MM.1S (cell line): Measurements from ENCODE around the gene DDX1.

Experiments
- DNase-seq: peaks from one replicate; pipeline ENCODE4 v3.0.0-alpha.2; 2015
- H2AFZ ChIP-seq: fragments of 300-600 bp; sonication (generic); 2 replicates; pipeline ENCODE4 v1.6.0; 2016; ENCODE audit warnings: antibody characterized with exemption, low read length
- H3F3A ChIP-seq: fragments of 300-600 bp; sonication (generic); 2 replicates; pipeline ENCODE4 v1.6.1; 2016; ENCODE audit warnings: mild to moderate bottlenecking, antibody characterized with exemption, low read length, moderate library complexity, mixed read lengths; ENCODE audit not compliant: insufficient read depth
- H3K27ac ChIP-seq: fragments of 300-600 bp; sonication (generic); 2 replicates; pipeline ENCODE4 v1.5.1; 2016; ENCODE audit warnings: mild to moderate bottlenecking, low read length
- H3K27me3 ChIP-seq: fragments of 300-600 bp; sonication (generic); replicated peaks from 2 replicates; pipeline ENCODE4 v1.6.0; 2016; ENCODE audit warnings: low read length; ENCODE audit not compliant: insufficient read depth
- H3K36me3 ChIP-seq: fragments of 300-600 bp; sonication (generic); replicated peaks from 2 replicates; pipeline ENCODE4 v1.6.1; 2016; ENCODE audit warnings: mild to moderate bottlenecking, low read length, mixed read lengths; ENCODE audit not compliant: insufficient read depth
- H3K4me1 ChIP-seq: fragments of 300-600 bp; sonication (generic); 2 replicates; pipeline ENCODE4 v1.6.1; 2016; ENCODE audit warnings: low read length, mixed read lengths
- H3K4me2 ChIP-seq: fragments of 300-600 bp; sonication (generic); 2 replicates; pipeline ENCODE4 v1.6.0; 2016; ENCODE audit warnings: low read depth, low read length
- H3K4me3 ChIP-seq: fragments of 300-600 bp; sonication (generic); 2 replicates; pipeline ENCODE4 v1.5.1; 2016; ENCODE audit warnings: low read length, mixed read lengths
- H3K79me2 ChIP-seq: fragments of 300-600 bp; sonication (generic); 2 replicates; pipeline ENCODE4 v1.6.1; 2016; ENCODE audit warnings: mixed run types, low read length, mixed read lengths
- H3K9ac ChIP-seq: fragments of 300-600 bp; sonication (generic); 2 replicates; pipeline ENCODE4 v1.6.1; 2016; ENCODE audit warnings: low read length, mixed read lengths
- H3K9me2 ChIP-seq: fragments of 300-600 bp; sonication (generic); replicated peaks from 2 replicates; pipeline ENCODE4 v1.6.1; 2016; ENCODE audit warnings: mild to moderate bottlenecking, low read length, mixed read lengths; ENCODE audit not compliant: insufficient read depth
- H3K9me3 ChIP-seq: fragments of 300-600 bp; sonication (generic); replicated peaks from 2 replicates; pipeline ENCODE4 v1.6.1; 2016; ENCODE audit warnings: mild to moderate bottlenecking, low read length, mixed read lengths; ENCODE audit not compliant: insufficient read depth
- H4K20me1 ChIP-seq: fragments of 300-600 bp; sonication (generic); 2 replicates; pipeline ENCODE4 v1.6.1; 2016; ENCODE audit warnings: mild to moderate bottlenecking, low read length, moderate library complexity, mixed read lengths; ENCODE audit not compliant: insufficient read depth
- EZH2 ChIP-seq: fragments of 300-600 bp; sonication (generic); optimal IDR thresholded peaks from 2 replicates; pipeline ENCODE3; 2017; ENCODE audit warnings: low read depth, mild to moderate bottlenecking, antibody characterized with exemption, low read length, mixed read lengths
- EZH2phosphoT487 ChIP-seq: fragments of 300-600 bp; sonication (generic); IDR thresholded peaks from 2 replicates; pipeline ENCODE4 v1.6.1; 2018; ENCODE audit warnings: antibody characterized with exemption, low read length
- TF ChIP-seq, protein P1 (sequence below): fragments of 300-600 bp; sonication (generic); IDR thresholded peaks from 2 replicates; pipeline ENCODE4 v1.5.1; 2016; ENCODE audit warnings: antibody characterized with exemption, low read length, mixed read lengths

The DDX1 gene

GRCh38 chr2:15669375-15669910 lies 77.8 kb downstream of the DDX1 start:
- H3K9ac ChIP-seq: no peak overlapping the region
- H3K27me3 ChIP-seq: no peaks in the 10 kb centered on the region
- no peaks in the 10 kb centered on the region for H3K9me3 ChIP-seq
- H2AFZ ChIP-seq: no peak overlapping the region
- no peak for DNase-seq
- H3K36me3 ChIP-seq: no peaks in the 10 kb centered on the region
- H3K4me3 ChIP-seq: no peak overlapping the region
- H3K9me2 ChIP-seq: no peaks in the 10 kb centered on the region
- H4K20me1 ChIP-seq: no peaks in the 10 kb centered on the region
- no peak overlapping the region for H3K27ac ChIP-seq
- H3K4me1 ChIP-seq: no peaks in the 10 kb centered on the region
- no peaks in the 10 kb centered on the region for H3K79me2 ChIP-seq
- H3K4me2 ChIP-seq: no peak overlapping the region
- no peaks in the 10 kb centered on the region for H3F3A ChIP-seq
- TF ChIP-seq EZH2phosphoT487 (no peak), EZH2 (no peak)
- TF ChIP-seq, protein P1, sequence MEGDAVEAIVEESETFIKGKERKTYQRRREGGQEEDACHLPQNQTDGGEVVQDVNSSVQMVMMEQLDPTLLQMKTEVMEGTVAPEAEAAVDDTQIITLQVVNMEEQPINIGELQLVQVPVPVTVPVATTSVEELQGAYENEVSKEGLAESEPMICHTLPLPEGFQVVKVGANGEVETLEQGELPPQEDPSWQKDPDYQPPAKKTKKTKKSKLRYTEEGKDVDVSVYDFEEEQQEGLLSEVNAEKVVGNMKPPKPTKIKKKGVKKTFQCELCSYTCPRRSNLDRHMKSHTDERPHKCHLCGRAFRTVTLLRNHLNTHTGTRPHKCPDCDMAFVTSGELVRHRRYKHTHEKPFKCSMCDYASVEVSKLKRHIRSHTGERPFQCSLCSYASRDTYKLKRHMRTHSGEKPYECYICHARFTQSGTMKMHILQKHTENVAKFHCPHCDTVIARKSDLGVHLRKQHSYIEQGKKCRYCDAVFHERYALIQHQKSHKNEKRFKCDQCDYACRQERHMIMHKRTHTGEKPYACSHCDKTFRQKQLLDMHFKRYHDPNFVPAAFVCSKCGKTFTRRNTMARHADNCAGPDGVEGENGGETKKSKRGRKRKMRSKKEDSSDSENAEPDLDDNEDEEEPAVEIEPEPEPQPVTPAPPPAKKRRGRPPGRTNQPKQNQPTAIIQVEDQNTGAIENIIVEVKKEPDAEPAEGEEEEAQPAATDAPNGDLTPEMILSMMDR: no peak

DNA sequence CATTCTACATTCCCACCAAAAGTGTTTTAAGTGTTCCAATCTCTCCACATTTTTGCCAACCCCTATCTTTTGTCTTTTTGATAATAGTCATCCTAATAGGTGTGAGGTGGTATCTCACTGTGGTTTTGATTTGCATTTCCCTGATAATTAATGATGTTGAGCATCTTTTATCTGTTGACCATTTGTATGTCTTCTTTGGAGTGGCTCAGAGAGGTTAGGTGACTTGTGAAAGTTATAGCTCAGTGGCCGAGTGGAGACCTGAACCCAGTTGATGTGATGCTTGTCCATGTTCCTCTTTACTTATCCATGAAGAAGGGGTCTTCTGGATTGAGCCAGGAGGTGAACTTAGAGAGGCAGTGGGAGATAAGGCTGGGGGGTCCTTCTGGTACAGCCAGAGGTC lies 78.8 kb downstream of the DDX1 start:
- DNase-seq: no peak
- H3K9me2 ChIP-seq: no peaks in the 10 kb centered on the region
- no peak overlapping the region for H3K27ac ChIP-seq
- no peak overlapping the region for H3K9ac ChIP-seq
- no peaks in the 10 kb centered on the region for H3K9me3 ChIP-seq
- no peaks in the 10 kb centered on the region for H3K79me2 ChIP-seq
- H3K4me3 ChIP-seq: no peak overlapping the region
- H3K36me3 ChIP-seq: no peaks in the 10 kb centered on the region
- TF ChIP-seq, protein P1: no peak
- TF ChIP-seq EZH2phosphoT487: no peak
- TF ChIP-seq EZH2: no peak
- H4K20me1 ChIP-seq: no peaks in the 10 kb centered on the region
- no peak overlapping the region for H2AFZ ChIP-seq
- H3K4me1 ChIP-seq: no peaks in the 10 kb centered on the region
- H3F3A ChIP-seq: no peaks in the 10 kb centered on the region
- no peak overlapping the region for H3K4me2 ChIP-seq
- H3K27me3 ChIP-seq: no peaks in the 10 kb centered on the region

GRCh38 chr2:15670981-15671380 lies 79.3 kb downstream of the DDX1 start:
- Histone ChIP-seq H3K27me3 (no peaks in the 10 kb centered on the region), H2AFZ (no peak overlapping the region), H3K4me2 (no peak overlapping the region), H3K9me3 (no peaks in the 10 kb centered on the region), H3K27ac (no peak overlapping the region), H3K4me1 (no peaks in the 10 kb centered on the region), H4K20me1 (no peaks in the 10 kb centered on the region), H3F3A (no peaks in the 10 kb centered on the region), H3K4me3 (no peak overlapping the region), H3K9ac (no peak overlapping the region), H3K9me2 (no peaks in the 10 kb centered on the region), H3K79me2 (no peaks in the 10 kb centered on the region), H3K36me3 (no peaks in the 10 kb centered on the region)
- no peak for DNase-seq
- TF ChIP-seq EZH2phosphoT487: no peak
- TF ChIP-seq, protein P1: no peak
- no peak for TF ChIP-seq EZH2
